Esophagus (tissue), 2 donors: Measurements from ENCODE around the gene AMIGO1. TPM values are rescaled to one million over a fixed set of nuclear protein-coding genes. Genes with fewer than 3 reads are reported as not detected.

Experiments
- H3K27ac ChIP-seq, 2 donors: one replicate each; pipeline ENCODE4 v1.5.1; 2013; ENCODE audit warnings: low read depth in 2 of 2, mild to moderate bottlenecking in 2 of 2, inconsistent platforms in 1 of 2, low read length in 1 of 2, moderate library complexity in 1 of 2
- H3K27me3 ChIP-seq, 2 donors: one replicate each; pipeline ENCODE4 v1.6.1; 2013; ENCODE audit warnings: low read length in 2 of 2, control low read depth in 1 of 2, mild to moderate bottlenecking in 1 of 2; ENCODE audit not compliant: insufficient read depth in 2 of 2, control insufficient read depth in 1 of 2
- H3K36me3 ChIP-seq, 2 donors: one replicate each; pipeline ENCODE4 v1.6.1; 2013; ENCODE audit warnings: low read length in 1 of 2; ENCODE audit not compliant: control insufficient read depth in 2 of 2, insufficient read depth in 2 of 2
- H3K4me1 ChIP-seq, 2 donors: one replicate each; pipeline ENCODE4 v1.6.1; 2013; ENCODE audit warnings: low read length in 1 of 2; ENCODE audit not compliant: control insufficient read depth in 2 of 2, insufficient read depth in 2 of 2
- H3K4me3 ChIP-seq, 2 donors: one replicate each; pipeline ENCODE4 v1.5.1; 2013; ENCODE audit warnings: low read length in 2 of 2, mild to moderate bottlenecking in 2 of 2, low read depth in 1 of 2, moderate library complexity in 1 of 2
- H3K9me3 ChIP-seq, 2 donors: one replicate each; pipeline ENCODE4 v1.6.1; 2013; ENCODE audit warnings: mild to moderate bottlenecking in 2 of 2, low read depth in 1 of 2, low read length in 1 of 2, moderate library complexity in 1 of 2; ENCODE audit not compliant: control insufficient read depth in 2 of 2, insufficient read depth in 1 of 2
- WGBS, 2 donors: extraction: QIAGEN DNeasy Blood & Tissue Kit; methylation state at CpG; one replicate each; pipeline ENCODE4 v1.1.7; 2013; 5-methylcytosine and 5-hydroxymethylcytosine counted together
- polyA plus RNA-seq, 2 donors: library from polyadenylated mRNA; stranded (reverse); fragments of 200-250 nt; gene quantifications; one replicate each; pipeline ENCODE4 v1.2.3, GENCODE V29; 2013
- donor health status: healthy with polysubstance abuse.
- donor health status: Bipolar disorder and iron deficiency.

The AMIGO1 gene
- polyA plus RNA-seq, 2 donors = 0.71 to 1.6 TPM

DNA sequence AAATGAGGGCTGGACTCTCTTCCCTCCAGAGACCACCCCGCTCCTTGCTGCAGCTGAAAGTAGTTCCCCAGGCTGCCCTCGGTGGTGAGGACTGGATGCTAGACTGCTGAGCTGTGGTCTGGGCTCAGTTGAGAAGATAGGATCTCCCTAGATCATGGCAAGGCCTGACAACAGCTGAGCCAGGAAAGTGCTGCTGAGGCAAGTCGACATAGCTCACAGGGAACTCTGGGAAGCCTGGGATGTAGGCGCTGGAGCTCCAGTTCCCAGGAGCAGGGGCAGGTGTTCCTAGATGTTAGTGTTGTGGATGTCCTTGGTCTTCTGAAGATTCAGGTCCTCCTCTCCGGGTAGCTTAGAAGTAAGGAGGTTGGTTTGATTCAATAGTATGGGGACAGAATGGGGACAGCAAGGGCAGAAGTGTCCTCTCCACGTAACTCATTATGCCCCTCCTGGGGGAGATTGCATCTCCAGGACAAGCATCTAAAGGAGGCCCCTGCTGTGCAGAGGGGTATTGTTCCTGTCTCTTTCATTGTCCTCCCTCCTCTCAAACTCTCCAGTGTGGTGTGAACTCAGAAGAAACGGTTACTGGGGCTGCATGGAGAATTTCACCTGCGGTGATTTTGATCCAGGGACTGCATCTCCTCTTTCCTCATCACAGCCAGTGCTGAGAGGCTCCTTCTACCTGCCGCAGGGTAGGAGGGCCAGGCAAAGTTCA is 11.9 kb downstream of the AMIGO1 start:
- no peak overlapping the region for H3K27ac ChIP-seq
- no peaks in the 10 kb centered on the region for H3K27me3 ChIP-seq
- H3K36me3 ChIP-seq = peaks cover 2 to 21% of the 10 kb centered on the region in 2 donors
- no peak overlapping the region for H3K4me3 ChIP-seq
- no peaks in the 10 kb centered on the region for H3K9me3 ChIP-seq
- H3K4me1 ChIP-seq = peaks cover 9 to 19% of the 10 kb centered on the region in 2 donors
- 60 to 72% methylated on average over 9 of the region's 9 CpGs for WGBS, 2 donors

DNA sequence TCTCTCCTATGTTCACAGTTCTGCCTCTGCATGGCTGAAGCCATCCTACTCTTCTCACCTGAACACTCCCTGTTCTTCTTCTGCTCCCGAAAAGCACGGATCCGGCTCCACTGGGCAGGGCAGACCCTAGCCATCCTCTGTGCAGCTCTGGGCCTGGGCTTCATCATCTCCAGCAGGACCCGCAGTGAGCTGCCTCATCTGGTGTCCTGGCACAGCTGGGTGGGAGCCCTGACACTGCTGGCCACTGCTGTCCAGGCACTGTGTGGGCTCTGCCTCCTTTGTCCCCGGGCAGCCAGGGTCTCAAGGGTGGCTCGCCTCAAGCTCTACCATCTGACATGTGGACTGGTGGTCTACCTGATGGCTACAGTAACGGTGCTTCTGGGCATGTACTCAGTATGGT is 13.8 kb downstream of the AMIGO1 start:
- peaks cover 4 to 17% of the 10 kb centered on the region in 2 donors for H3K4me1 ChIP-seq
- 92 to 96% methylated on average over 7 of the region's 7 CpGs for WGBS, 2 donors

DNA sequence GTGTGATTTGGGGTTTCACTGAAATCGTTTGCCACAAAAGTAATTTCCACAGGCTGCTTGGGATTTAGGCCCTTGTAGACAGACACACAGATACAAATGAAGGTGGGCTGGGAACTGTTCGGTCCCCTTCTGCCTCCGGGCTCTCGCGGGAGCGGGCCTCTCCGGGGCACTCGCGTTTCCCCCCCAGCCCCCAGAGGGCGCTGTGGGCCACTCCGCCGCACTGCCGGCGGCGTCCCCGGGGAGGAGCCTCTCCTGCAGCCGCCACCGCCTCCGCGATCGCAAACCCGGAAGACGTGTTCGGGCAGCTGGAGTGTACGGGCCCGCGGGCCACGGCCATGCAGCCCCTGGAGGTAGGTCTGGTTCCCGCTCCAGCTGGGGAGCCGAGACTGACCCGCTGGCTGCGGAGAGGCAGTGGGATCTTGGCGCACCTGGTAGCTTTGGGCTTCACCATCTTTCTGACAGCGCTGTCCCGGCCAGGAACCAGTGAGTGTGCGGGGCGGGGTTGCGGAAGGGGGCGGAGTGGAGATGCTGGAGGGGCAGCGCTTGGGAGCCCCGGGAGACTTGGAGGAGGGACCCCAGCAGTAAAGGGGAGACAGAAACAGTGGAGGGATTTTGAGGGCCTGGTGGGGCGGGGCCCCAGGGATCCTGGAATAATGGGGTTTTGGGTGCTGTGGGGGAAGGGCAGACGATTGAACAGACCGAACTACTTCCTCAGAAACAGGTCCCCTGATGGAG is 15.6 kb downstream of the AMIGO1 start, which contains the start of gene CYB561D1:
Gene CYB561D1 (plus strand): TSS at position 290 of the 735 bp plus-strand sequence. CDS start 46 bp downstream, at position 336.
- H3K4me1 ChIP-seq = peaks cover 4 to 13% of the 10 kb centered on the region in 2 donors
- peak within 1 kb of the TSS; percentile 85 to 91 for H3K27ac ChIP-seq
- H3K36me3 ChIP-seq = peaks cover 2 to 30% of the 10 kb centered on the region in 2 donors
- H3K4me3 ChIP-seq = peak within 1 kb of the TSS; percentile 80 to 99
- H3K9me3 ChIP-seq = no peaks in the 10 kb centered on the region
- no peaks in the 10 kb centered on the region for H3K27me3 ChIP-seq
- 0% methylated on average over 44 of the region's 44 CpGs for WGBS, 2 donors

More for the DNA sequence above, 13.8 kb downstream of the AMIGO1 start:
- H3K27me3 ChIP-seq = no peaks in the 10 kb centered on the region
- H3K9me3 ChIP-seq = no peaks in the 10 kb centered on the region
- H3K36me3 ChIP-seq = peaks cover 2 to 25% of the 10 kb centered on the region in 2 donors
- H3K27ac ChIP-seq = no peak overlapping the region
- no peak overlapping the region for H3K4me3 ChIP-seq

DNA sequence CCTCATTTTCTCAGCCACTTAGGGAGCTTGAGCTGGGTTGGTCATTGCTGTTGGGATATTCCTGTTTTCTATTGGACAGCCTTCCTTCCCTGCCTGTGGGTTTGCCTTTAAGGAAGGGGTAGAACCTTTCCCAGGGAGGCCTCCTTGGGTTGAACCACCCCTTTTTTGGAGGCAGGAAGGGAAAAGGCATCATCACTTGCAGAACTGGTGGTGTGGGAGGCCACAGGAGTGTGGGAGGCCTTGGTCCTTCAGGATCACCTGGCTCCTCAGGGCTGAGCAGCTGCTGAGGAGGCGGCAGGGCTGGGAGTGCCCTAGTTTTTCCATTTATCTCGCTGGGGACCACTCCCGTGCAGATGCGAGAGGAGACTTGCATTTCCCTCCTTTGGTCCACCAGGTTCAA is 16.3 kb downstream of the AMIGO1 start:
- H3K4me3 ChIP-seq = no peak overlapping the region
- no peaks in the 10 kb centered on the region for H3K27me3 ChIP-seq
- 49 to 64% methylated on average over 4 of the region's 4 CpGs for WGBS, 2 donors
- H3K27ac ChIP-seq = peak overlapping the region in 1 of 2 donors; percentile 2
- peaks cover 4 to 11% of the 10 kb centered on the region in 2 donors for H3K4me1 ChIP-seq
- H3K9me3 ChIP-seq = no peaks in the 10 kb centered on the region
- peaks cover 3 to 33% of the 10 kb centered on the region in 2 donors for H3K36me3 ChIP-seq

DNA sequence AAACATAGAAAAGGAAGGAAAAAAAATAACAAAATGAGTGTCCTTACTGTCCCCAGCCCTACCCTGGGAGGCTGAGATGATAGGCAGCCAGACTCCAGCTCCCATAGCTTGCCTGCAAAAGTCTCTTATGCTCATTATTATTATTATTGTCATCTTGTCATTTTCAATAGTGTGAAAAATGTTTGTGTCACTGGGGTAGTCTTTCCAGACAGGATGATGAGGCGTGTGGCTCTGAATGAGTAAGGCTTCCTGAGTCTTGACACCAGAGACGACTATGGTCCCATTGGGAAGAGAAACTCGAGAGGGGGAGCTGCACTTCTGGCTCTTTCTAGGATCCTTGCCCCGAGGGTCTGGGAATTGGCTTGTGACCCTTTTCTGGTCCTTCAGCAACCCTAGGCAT is 16.7 kb downstream of the AMIGO1 start:
- Histone ChIP-seq H3K27ac (no peak overlapping the region), H3K4me3 (no peak overlapping the region), H3K4me1 (peaks cover 2 to 10% of the 10 kb centered on the region in 2 donors), H3K27me3 (no peaks in the 10 kb centered on the region), H3K9me3 (no peaks in the 10 kb centered on the region), H3K36me3 (peaks cover 8 to 32% of the 10 kb centered on the region in 2 donors)
- WGBS, 2 donors = 79 to 83% methylated on average over 4 of the region's 4 CpGs

DNA sequence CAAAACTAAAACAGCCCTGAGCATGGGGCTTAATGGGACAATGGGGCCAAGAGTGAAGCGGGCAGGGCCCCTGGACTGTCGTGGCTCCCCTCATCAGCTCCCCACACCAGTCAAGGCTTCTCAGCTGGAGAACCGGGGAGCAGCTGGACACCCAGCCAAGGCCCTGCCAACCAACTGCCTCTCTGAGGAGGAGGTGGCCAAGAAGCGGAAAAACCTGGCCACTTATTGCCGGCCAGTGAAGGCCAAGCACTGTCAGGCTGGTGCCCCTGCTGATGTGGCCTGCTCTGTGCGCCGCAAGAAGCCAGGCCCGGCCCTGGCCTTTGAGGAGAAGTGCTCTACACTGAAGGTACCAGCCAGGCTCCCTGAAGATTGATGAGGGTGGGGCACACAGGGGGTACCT is 18.2 kb downstream of the AMIGO1 start:
- H3K27me3 ChIP-seq = no peaks in the 10 kb centered on the region
- H3K4me3 ChIP-seq = no peak overlapping the region
- H3K9me3 ChIP-seq = no peaks in the 10 kb centered on the region
- 95 to 96% methylated on average over 8 of the region's 8 CpGs for WGBS, 2 donors
- H3K27ac ChIP-seq = no peak overlapping the region
- peaks cover 9 to 27% of the 10 kb centered on the region in 2 donors for H3K36me3 ChIP-seq
- peaks cover 2 to 10% of the 10 kb centered on the region in 2 donors for H3K4me1 ChIP-seq

DNA sequence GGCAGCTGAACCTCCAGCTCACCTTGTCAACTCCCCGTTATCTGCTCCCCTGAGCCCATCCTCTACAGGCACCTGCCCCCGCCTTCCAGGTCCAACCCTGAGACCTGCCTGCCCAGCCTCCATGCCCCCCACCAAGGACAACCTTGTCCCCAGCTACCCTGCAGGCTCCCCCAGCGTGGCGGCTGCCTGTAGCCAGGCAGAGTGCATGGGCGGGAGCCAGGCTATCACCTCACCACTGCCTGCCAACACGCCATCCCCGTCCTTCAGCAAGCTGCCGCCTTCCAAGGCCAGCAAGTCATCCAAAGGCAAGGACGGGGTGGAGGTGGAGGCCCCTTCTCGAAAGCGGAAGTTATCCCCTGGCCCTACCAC is 18.6 kb downstream of the AMIGO1 start:
- Histone ChIP-seq H3K27ac (no peak overlapping the region), H3K36me3 (peaks cover 9 to 25% of the 10 kb centered on the region in 2 donors), H3K9me3 (no peaks in the 10 kb centered on the region), H3K4me1 (peaks cover 2 to 10% of the 10 kb centered on the region in 2 donors), H3K27me3 (no peaks in the 10 kb centered on the region), H3K4me3 (no peak overlapping the region)
- 85 to 92% methylated on average over 11 of the region's 11 CpGs for WGBS, 2 donors

DNA sequence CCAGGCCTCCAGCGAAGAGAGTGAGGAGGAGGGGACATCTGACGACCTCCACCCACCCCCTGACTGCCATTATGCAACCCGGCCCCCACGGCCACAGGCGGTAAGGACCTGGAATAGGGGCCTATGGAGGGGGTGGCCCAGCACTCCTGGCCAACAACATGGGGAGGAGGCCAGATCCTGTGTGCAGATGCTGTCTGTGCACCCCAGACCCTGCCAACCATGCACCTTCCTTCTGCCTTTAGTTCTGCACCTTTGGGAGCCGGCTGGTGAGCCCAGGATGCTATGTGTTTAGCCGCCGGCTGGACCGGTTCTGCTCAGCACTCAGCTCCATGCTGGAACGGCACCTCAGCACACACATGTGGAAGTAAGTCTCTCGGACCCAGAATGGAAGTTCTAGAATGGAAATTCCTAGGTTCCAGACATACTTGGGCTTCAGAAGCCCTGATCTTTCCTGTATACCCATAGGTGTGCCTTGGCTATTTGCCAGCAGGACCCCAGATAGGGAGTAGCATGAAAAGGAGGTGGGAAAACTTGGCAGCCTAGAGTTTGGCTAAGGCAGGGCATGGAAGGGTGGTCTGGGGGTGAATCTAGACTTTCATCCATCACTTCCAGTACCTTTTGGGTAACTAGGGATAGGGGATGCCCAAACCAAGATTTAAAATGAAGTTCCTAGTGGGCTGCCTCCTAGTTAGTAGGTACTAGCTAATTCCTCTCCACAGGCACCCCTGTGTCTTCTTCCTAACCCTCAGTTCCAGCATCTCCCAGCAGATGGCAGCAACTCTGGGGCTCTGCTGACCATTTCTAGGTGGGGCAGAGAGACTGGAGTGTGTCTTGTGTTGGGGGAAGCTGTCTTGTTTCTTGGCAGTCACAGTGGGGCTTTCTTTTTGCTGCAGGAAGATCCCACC is 19.2 kb downstream of the AMIGO1 start:
- H3K36me3 ChIP-seq = peaks cover 7 to 22% of the 10 kb centered on the region in 2 donors

DNA sequence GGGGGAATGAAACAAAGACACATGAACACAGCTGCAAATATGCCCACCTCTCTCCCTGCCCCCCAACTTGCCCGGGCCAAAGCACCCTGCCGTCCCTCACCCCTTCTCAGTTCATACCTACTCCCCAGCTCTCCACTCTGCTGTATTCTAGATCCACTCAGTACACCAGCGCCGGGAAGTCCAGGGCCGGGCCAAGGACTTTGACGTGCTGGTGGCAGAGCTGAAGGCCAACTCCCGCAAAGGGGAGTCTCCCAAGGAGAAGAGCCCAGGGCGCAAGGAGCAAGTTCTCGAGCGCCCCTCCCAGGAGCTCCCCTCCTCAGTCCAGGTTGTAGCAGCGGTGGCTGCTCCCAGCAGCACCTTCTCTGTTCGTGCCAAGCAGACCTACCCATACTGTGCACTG is 20.8 kb downstream of the AMIGO1 start:
- no peaks in the 10 kb centered on the region for H3K27me3 ChIP-seq
- WGBS, 2 donors = 88 to 91% methylated on average over 11 to 12 of the region's 12 CpGs
- H3K27ac ChIP-seq = no peak overlapping the region
- no peaks in the 10 kb centered on the region for H3K9me3 ChIP-seq
- H3K4me1 ChIP-seq = peaks cover 7 to 11% of the 10 kb centered on the region in 2 donors
- peaks cover 7 to 22% of the 10 kb centered on the region in 2 donors for H3K36me3 ChIP-seq
- H3K4me3 ChIP-seq = no peak overlapping the region

More for the DNA sequence above, 19.2 kb downstream of the AMIGO1 start:
- Histone ChIP-seq H3K4me1 (peaks cover 2 to 8% of the 10 kb centered on the region in 2 donors), H3K27ac (no peak overlapping the region), H3K9me3 (no peaks in the 10 kb centered on the region), H3K27me3 (no peaks in the 10 kb centered on the region), H3K4me3 (no peak overlapping the region)
- WGBS, 2 donors = 82 to 83% methylated on average over 11 of the region's 11 CpGs
